HepG2 (cell line): ENCODE results near the gene LYPD4. TPM values are rescaled to one million over a fixed set of nuclear protein-coding genes. Genes with fewer than 3 reads are reported as not detected.
A peak's percentile ranks its signal among the peaks of the same experiment; 100 is the strongest.

Source experiments
- ATAC-seq: fragments of 200-7000 bp; cut with Tn5 transposase; 3 replicates; pipeline ENCODE4 v1.9.1; 2020; ENCODE audit warnings: mild to moderate bottlenecking, moderate library complexity
- BruUV-seq: library from RNA; stranded (reverse); fragments of 400-500 nt; replicated peaks from 2 replicates; lab custom pipeline; 2021; lab: Mats Ljungman, UMichigan
- CTCF ChIA-PET: fragments of 300-600 bp; formaldehyde crosslinking; extraction: SDS; loops from one replicate; lab custom pipeline; 2021; ENCODE audit warnings: low total read pairs, inconsistent platforms, low intra/inter-chr PET ratio; lab: Yijun Ruan, JAX
- POLR2A ChIA-PET: fragments of 350-600 bp; sonication (Branson Sonifier 250); formaldehyde crosslinking; loops from one replicate; lab custom pipeline; 2020; ENCODE audit warnings: antibody characterized with exemption, inconsistent platforms; lab: Yijun Ruan, JAX
- DNase-seq: peaks from one replicate; pipeline ENCODE4 v3.0.0-alpha.2; 2015; ENCODE audit warnings: low spot score
- FAIRE-seq: peaks from 3 replicates; lab custom pipeline; 2011; peaks lifted over from hg19 to GRCh38; lab: Jason Lieb, UNC
- H2AFZ ChIP-seq: one replicate; pipeline ENCODE4 v1.6.1; 2011; ENCODE audit warnings: low read length, inconsistent platforms
- H3K27ac ChIP-seq: fragments of 300-600 bp; 3 replicates; pipeline ENCODE4 v1.8.0; 2011; ENCODE audit warnings: mixed run types, mild to moderate bottlenecking, mixed read lengths, low read length, inconsistent platforms; ENCODE audit not compliant: insufficient read depth; ENCODE audit errors: extremely low read length
- H3K27me3 ChIP-seq, 2 experiments: fragments of 200-600 bp in 1 of 2; 2 replicates in 1 of 2; 3 replicates in 1 of 2; pipeline versions ENCODE4 v1.6.0 to v1.8.0; 2011; ENCODE audit warnings: low read length in 2 of 2, mild to moderate bottlenecking in 2 of 2, moderate library complexity in 2 of 2, inconsistent platforms in 1 of 2; ENCODE audit not compliant: insufficient read depth in 2 of 2, control insufficient read depth in 1 of 2
- H3K36me3 ChIP-seq, 2 experiments: fragments of 200-600 bp in 1 of 2; replicated peaks in 1 of 2; 2 replicates in 1 of 2; 3 replicates in 1 of 2; pipeline versions ENCODE4 v1.5.1 to v1.8.0; 2011; ENCODE audit warnings: low read length in 2 of 2, inconsistent platforms in 1 of 2; ENCODE audit not compliant: insufficient read depth in 2 of 2, control insufficient read depth in 1 of 2
- H3K4me1 ChIP-seq: 2 replicates; pipeline ENCODE4 v1.5.1; 2012; ENCODE audit warnings: low read length, inconsistent platforms; ENCODE audit not compliant: insufficient read depth
- H3K4me2 ChIP-seq: 2 replicates; pipeline ENCODE4 v1.6.0; 2011; ENCODE audit warnings: low read depth, low read length, inconsistent platforms
- H3K4me3 ChIP-seq, 3 experiments: fragments of 200-600 bp in 1 of 3; sonication (generic), shearing (Covaris generic) in 1 of 3; replicated peaks in 1 of 3; 2 replicates each; pipeline ENCODE4 v1.5.1; 2011 to 2016; ENCODE audit warnings: low read length in 3 of 3, inconsistent platforms in 2 of 3, low read depth in 2 of 3, mild to moderate bottlenecking in 2 of 3, control low read depth in 1 of 3, mixed read lengths in 1 of 3; ENCODE audit not compliant: insufficient read depth in 1 of 3
- H3K79me2 ChIP-seq: one replicate; pipeline ENCODE4 v1.6.1; 2011; ENCODE audit warnings: low read length, inconsistent platforms; ENCODE audit not compliant: insufficient read depth
- H3K9ac ChIP-seq: 2 replicates; pipeline ENCODE4 v1.6.0; 2011; ENCODE audit warnings: mild to moderate bottlenecking, low read depth, low read length, inconsistent platforms; ENCODE audit not compliant: insufficient read depth
- H3K9me3 ChIP-seq: 2 replicates; pipeline ENCODE4 v1.5.1; 2012; ENCODE audit warnings: mild to moderate bottlenecking, low read length
- H4K20me1 ChIP-seq: 2 replicates; pipeline ENCODE4 v1.6.0; 2011; ENCODE audit warnings: inconsistent platforms, mild to moderate bottlenecking, low read length, moderate library complexity; ENCODE audit not compliant: insufficient read depth
- AGO2 ChIP-seq: fragments of 200-400 bp; formaldehyde crosslinking; optimal IDR thresholded peaks from 2 replicates; pipeline ENCODE3; 2017; ENCODE audit warnings: mild to moderate bottlenecking, low read depth, low read length, moderate library complexity
- ELF3 ChIP-seq: IDR thresholded peaks from 2 replicates; pipeline ENCODE4 v1.6.1; 2016; ENCODE audit warnings: missing genetic modification reagents, missing compliant biosample characterization
- RBFOX2 ChIP-seq: fragments of 200-400 bp; formaldehyde crosslinking; IDR thresholded peaks from 2 replicates; pipeline ENCODE4 v1.6.1; 2017; ENCODE audit warnings: low read depth, mild to moderate bottlenecking, low read length
- RBM22 ChIP-seq: fragments of 200-400 bp; formaldehyde crosslinking; optimal IDR thresholded peaks from 2 replicates; pipeline ENCODE3; 2017; ENCODE audit warnings: mild to moderate bottlenecking, low read length, moderate library complexity
- ZNF768 ChIP-seq: sonication (generic); formaldehyde crosslinking; IDR thresholded peaks from 2 replicates; pipeline ENCODE4 v1.4.0; 2020; ENCODE audit warnings: missing genetic modification reagents
- ZSCAN20 ChIP-seq: sonication (generic); formaldehyde crosslinking; IDR thresholded peaks from 2 replicates; pipeline ENCODE4 v1.4.0; 2020; ENCODE audit warnings: missing genetic modification reagents, mild to moderate bottlenecking, borderline replicate concordance
- WGBS: methylation state at CpG from one replicate; pipeline ENCODE4 v1.1.6; 2017; ENCODE audit warnings: low lambda C conversion rate; 5-methylcytosine and 5-hydroxymethylcytosine counted together
- in situ Hi-C: cut with HindIII; loops from 2 replicates; pipeline ENCODE4 v1.10.0; 2017; ENCODE audit warnings: low pct_unique_long_range_greater_than_20kb; ENCODE audit not compliant: extremely low pct_ligation_motif_present
- intact Hi-C: fragments of 100-400 bp; cut with micrococcal nuclease; formaldehyde crosslinking; loops from one replicate; pipeline ENCODE4 v1.10.0; 2022; ENCODE audit not compliant: unreplicated experiment
- polyA plus RNA-seq, 8 experiments: library from polyadenylated mRNA; depleted of rRNA in 3 of 8; stranded (reverse) in 7 of 8; unstranded in 1 of 8; fragments of >200 nt; fragmentation: Illumina TruSeq in 4 of 8; extraction: Trizol in 4 of 8; gene quantifications; 2 replicates each; pipeline versions ENCODE4 v1.2.1 to v1.2.3, GENCODE V29; 2011 to 2016; ENCODE audit warnings: low read depth in 4 of 8, missing spikeins in 1 of 8, mixed read lengths in 1 of 8; ENCODE audit not compliant: insufficient read depth in 1 of 8
- total RNA-seq, 5 experiments: library from RNA; depleted of rRNA; stranded (reverse); fragments of >200 nt; fragmentation: Illumina TruSeq; extraction: Trizol; gene quantifications; 2 replicates each; pipeline ENCODE4 v1.2.3, GENCODE V29; 2016; ENCODE audit warnings: low read depth in 1 of 5
- TF ChIP-seq, protein P1 (sequence below), 2 experiments: sonication (generic) in 1 of 2; formaldehyde crosslinking in 1 of 2; IDR thresholded peaks; 2 replicates each; pipeline versions ENCODE4 v1.6.1 to v1.9.0; 2014 to 2022; ENCODE audit warnings: antibody characterized with exemption in 1 of 2, borderline replicate concordance in 1 of 2, inconsistent platforms in 1 of 2, low read depth in 1 of 2, missing genetic modification reagents in 1 of 2
- TF ChIP-seq, protein P2 (sequence below): sonication (generic); formaldehyde crosslinking; IDR thresholded peaks from 2 replicates; pipeline ENCODE4 v1.9.0; 2022; ENCODE audit warnings: missing genetic modification reagents, mild to moderate bottlenecking, borderline replicate concordance

The LYPD4 gene
- total and polyA plus RNA-seq, 2 of the 13 experiments (the other 11 are each of a cell fraction or from before 2014, with no cell fraction given) = not detected

GRCh38 chr19:41893899-41894298 lies 49.4 kb upstream of the LYPD4 start (continued):
- TF ChIP-seq, protein P1, sequence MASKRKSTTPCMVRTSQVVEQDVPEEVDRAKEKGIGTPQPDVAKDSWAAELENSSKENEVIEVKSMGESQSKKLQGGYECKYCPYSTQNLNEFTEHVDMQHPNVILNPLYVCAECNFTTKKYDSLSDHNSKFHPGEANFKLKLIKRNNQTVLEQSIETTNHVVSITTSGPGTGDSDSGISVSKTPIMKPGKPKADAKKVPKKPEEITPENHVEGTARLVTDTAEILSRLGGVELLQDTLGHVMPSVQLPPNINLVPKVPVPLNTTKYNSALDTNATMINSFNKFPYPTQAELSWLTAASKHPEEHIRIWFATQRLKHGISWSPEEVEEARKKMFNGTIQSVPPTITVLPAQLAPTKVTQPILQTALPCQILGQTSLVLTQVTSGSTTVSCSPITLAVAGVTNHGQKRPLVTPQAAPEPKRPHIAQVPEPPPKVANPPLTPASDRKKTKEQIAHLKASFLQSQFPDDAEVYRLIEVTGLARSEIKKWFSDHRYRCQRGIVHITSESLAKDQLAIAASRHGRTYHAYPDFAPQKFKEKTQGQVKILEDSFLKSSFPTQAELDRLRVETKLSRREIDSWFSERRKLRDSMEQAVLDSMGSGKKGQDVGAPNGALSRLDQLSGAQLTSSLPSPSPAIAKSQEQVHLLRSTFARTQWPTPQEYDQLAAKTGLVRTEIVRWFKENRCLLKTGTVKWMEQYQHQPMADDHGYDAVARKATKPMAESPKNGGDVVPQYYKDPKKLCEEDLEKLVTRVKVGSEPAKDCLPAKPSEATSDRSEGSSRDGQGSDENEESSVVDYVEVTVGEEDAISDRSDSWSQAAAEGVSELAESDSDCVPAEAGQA (IDR thresholded peaks at IDR 0.05; ENCODE audit: low read depth) = no peak
- TF ChIP-seq, protein P1 (CRISPR knock-in tag; IDR thresholded peaks at IDR 0.05; ENCODE audit: borderline replicate concordance) = no peak

DNA sequence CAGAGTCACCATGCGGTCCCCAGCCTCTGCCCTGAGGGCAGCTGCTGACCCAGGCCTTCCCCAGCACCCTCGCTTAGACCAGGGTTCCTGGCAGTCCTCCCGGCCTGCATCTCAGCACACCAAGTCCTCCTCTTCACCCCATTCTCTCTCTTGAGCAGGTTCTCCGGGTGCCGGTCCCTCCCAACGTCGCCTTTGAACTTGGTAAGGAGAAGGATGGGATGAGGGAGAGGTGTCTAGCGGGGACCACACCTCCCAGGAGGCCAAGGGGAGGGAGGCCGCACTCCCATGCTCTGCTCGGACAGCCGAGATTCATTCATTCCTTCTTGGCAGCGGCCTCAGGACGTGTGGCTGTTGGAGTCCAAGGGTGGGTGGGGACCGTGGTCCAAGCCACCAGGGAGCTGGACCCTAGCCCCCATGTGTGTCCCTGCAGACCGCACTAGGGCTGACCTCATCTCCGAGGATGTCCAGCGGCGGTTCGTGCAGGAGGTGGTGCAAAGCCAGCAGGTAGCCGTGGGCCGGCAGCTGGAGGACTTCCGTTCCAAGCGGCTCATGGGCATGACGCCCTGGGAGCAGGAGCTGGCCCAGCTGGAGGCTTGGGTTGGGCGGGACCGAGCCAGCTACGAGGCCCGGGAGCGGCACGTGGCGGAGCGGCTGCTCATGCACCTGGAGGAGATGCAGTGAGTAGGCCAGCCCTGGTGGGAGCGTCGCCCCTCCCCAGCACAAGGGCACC lies 47.9 kb upstream of the LYPD4 start:
- no TSS peak for BruUV-seq
- no peak overlapping the region for H3K9ac ChIP-seq
- H3K9me3 ChIP-seq = no peaks in the 10 kb centered on the region
- TF ChIP-seq ZSCAN20 (CRISPR knock-in tag) = no peak
- no peak for TF ChIP-seq ELF3 (CRISPR knock-in tag)
- TF ChIP-seq, protein P2, sequence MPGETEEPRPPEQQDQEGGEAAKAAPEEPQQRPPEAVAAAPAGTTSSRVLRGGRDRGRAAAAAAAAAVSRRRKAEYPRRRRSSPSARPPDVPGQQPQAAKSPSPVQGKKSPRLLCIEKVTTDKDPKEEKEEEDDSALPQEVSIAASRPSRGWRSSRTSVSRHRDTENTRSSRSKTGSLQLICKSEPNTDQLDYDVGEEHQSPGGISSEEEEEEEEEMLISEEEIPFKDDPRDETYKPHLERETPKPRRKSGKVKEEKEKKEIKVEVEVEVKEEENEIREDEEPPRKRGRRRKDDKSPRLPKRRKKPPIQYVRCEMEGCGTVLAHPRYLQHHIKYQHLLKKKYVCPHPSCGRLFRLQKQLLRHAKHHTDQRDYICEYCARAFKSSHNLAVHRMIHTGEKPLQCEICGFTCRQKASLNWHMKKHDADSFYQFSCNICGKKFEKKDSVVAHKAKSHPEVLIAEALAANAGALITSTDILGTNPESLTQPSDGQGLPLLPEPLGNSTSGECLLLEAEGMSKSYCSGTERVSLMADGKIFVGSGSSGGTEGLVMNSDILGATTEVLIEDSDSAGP = peak; percentile 33; the same call in 1 of the 2 replicates
- peak; percentile 45 for TF ChIP-seq RBM22
- peak; percentile 67 for TF ChIP-seq RBFOX2
- peak; percentile 70 for TF ChIP-seq AGO2
- TF ChIP-seq ZNF768 (CRISPR knock-in tag) = peak; percentile 21; the same call in 1 of the 2 replicates
- WGBS = 96% methylated on average over 17 of the region's 34 CpGs
- DNase-seq (no peak), ATAC-seq (no peak), FAIRE-seq (no peak)
- no peaks in the 10 kb centered on the region for H4K20me1 ChIP-seq
- ChIA-PET POLR2A (no interaction called here), CTCF (no interaction called here)
- intact Hi-C loops = no loop called here
- peaks cover under 1% of the 10 kb centered on the region for H3K79me2 ChIP-seq
- H3K27me3 ChIP-seq = no peaks in the 10 kb centered on the region
- peaks cover 11 to 26% of the 10 kb centered on the region in 2 experiments for H3K36me3 ChIP-seq
- H2AFZ ChIP-seq = no peak overlapping the region
- H3K4me2 ChIP-seq = no peak overlapping the region
- in situ Hi-C loops = no loop called here
- no peak overlapping the region for H3K27ac ChIP-seq
- H3K4me1 ChIP-seq = peaks cover 21% of the 10 kb centered on the region
- no peak overlapping the region for H3K4me3 ChIP-seq
